HepG2 (cell line): Measurements from ENCODE around the gene MRPL28. TPM values are rescaled to one million over a fixed set of nuclear protein-coding genes. Genes with fewer than 3 reads are reported as not detected.

Source experiments
- ATAC-seq: fragments of 200-7000 bp; cut with Tn5 transposase; 3 replicates; pipeline ENCODE4 v1.9.1; 2020; ENCODE audit warnings: mild to moderate bottlenecking, moderate library complexity
- BruUV-seq: library from RNA; stranded (reverse); fragments of 400-500 nt; replicated peaks from 2 replicates; lab custom pipeline; 2021; lab: Mats Ljungman, UMichigan
- CTCF ChIA-PET: fragments of 300-600 bp; formaldehyde crosslinking; extraction: SDS; loops from one replicate; lab custom pipeline; 2021; ENCODE audit warnings: low total read pairs, inconsistent platforms, low intra/inter-chr PET ratio; lab: Yijun Ruan, JAX
- POLR2A ChIA-PET: fragments of 350-600 bp; sonication (Branson Sonifier 250); formaldehyde crosslinking; loops from one replicate; lab custom pipeline; 2020; ENCODE audit warnings: antibody characterized with exemption, inconsistent platforms; lab: Yijun Ruan, JAX
- DNase-seq: peaks from one replicate; pipeline ENCODE4 v3.0.0-alpha.2; 2015; ENCODE audit warnings: low spot score
- FAIRE-seq: peaks from 3 replicates; lab custom pipeline; 2011; peaks lifted over from hg19 to GRCh38; lab: Jason Lieb, UNC
- H2AFZ ChIP-seq: one replicate; pipeline ENCODE4 v1.6.1; 2011; ENCODE audit warnings: low read length, inconsistent platforms
- H3K27ac ChIP-seq: fragments of 300-600 bp; 3 replicates; pipeline ENCODE4 v1.8.0; 2011; ENCODE audit warnings: mixed run types, mild to moderate bottlenecking, mixed read lengths, low read length, inconsistent platforms; ENCODE audit not compliant: insufficient read depth; ENCODE audit errors: extremely low read length
- H3K27me3 ChIP-seq, 2 experiments: fragments of 200-600 bp in 1 of 2; 2 replicates in 1 of 2; 3 replicates in 1 of 2; pipeline versions ENCODE4 v1.6.0 to v1.8.0; 2011; ENCODE audit warnings: low read length in 2 of 2, mild to moderate bottlenecking in 2 of 2, moderate library complexity in 2 of 2, inconsistent platforms in 1 of 2; ENCODE audit not compliant: insufficient read depth in 2 of 2, control insufficient read depth in 1 of 2
- H3K36me3 ChIP-seq, 2 experiments: fragments of 200-600 bp in 1 of 2; replicated peaks in 1 of 2; 2 replicates in 1 of 2; 3 replicates in 1 of 2; pipeline versions ENCODE4 v1.5.1 to v1.8.0; 2011; ENCODE audit warnings: low read length in 2 of 2, inconsistent platforms in 1 of 2; ENCODE audit not compliant: insufficient read depth in 2 of 2, control insufficient read depth in 1 of 2
- H3K4me1 ChIP-seq: 2 replicates; pipeline ENCODE4 v1.5.1; 2012; ENCODE audit warnings: low read length, inconsistent platforms; ENCODE audit not compliant: insufficient read depth
- H3K4me2 ChIP-seq: 2 replicates; pipeline ENCODE4 v1.6.0; 2011; ENCODE audit warnings: low read depth, low read length, inconsistent platforms
- H3K4me3 ChIP-seq, 3 experiments: fragments of 200-600 bp in 1 of 3; sonication (generic), shearing (Covaris generic) in 1 of 3; replicated peaks in 1 of 3; 2 replicates each; pipeline ENCODE4 v1.5.1; 2011 to 2016; ENCODE audit warnings: low read length in 3 of 3, inconsistent platforms in 2 of 3, low read depth in 2 of 3, mild to moderate bottlenecking in 2 of 3, control low read depth in 1 of 3, mixed read lengths in 1 of 3; ENCODE audit not compliant: insufficient read depth in 1 of 3
- H3K79me2 ChIP-seq: one replicate; pipeline ENCODE4 v1.6.1; 2011; ENCODE audit warnings: low read length, inconsistent platforms; ENCODE audit not compliant: insufficient read depth
- H3K9ac ChIP-seq: 2 replicates; pipeline ENCODE4 v1.6.0; 2011; ENCODE audit warnings: mild to moderate bottlenecking, low read depth, low read length, inconsistent platforms; ENCODE audit not compliant: insufficient read depth
- H3K9me3 ChIP-seq: 2 replicates; pipeline ENCODE4 v1.5.1; 2012; ENCODE audit warnings: mild to moderate bottlenecking, low read length
- H4K20me1 ChIP-seq: 2 replicates; pipeline ENCODE4 v1.6.0; 2011; ENCODE audit warnings: inconsistent platforms, mild to moderate bottlenecking, low read length, moderate library complexity; ENCODE audit not compliant: insufficient read depth
- CSRNP2 ChIP-seq: sonication (generic); formaldehyde crosslinking; conservative IDR thresholded peaks from 2 replicates; pipeline ENCODE4 v1.8.0; 2022; ENCODE audit warnings: low read depth, missing genetic modification reagents
- E2F2 ChIP-seq: sonication (generic); formaldehyde crosslinking; IDR thresholded peaks from 2 replicates; pipeline ENCODE4 v1.4.0; 2020; ENCODE audit warnings: missing genetic modification reagents, borderline replicate concordance
- FIP1L1 ChIP-seq: fragments of 200-400 bp; formaldehyde crosslinking; IDR thresholded peaks from 2 replicates; pipeline ENCODE4 v1.6.1; 2018; ENCODE audit warnings: low read depth, mild to moderate bottlenecking, low read length, moderate library complexity, borderline replicate concordance; ENCODE audit not compliant: insufficient read depth
- IRF1 ChIP-seq: sonication (generic); formaldehyde crosslinking; IDR thresholded peaks from 2 replicates; pipeline ENCODE4 v1.4.0; 2020; ENCODE audit warnings: low read depth, mild to moderate bottlenecking, missing genetic modification reagents
- MAZ ChIP-seq, 2 experiments: sonication (generic) in 1 of 2; formaldehyde crosslinking in 1 of 2; IDR thresholded peaks; 2 replicates each; pipeline versions ENCODE4 v1.5.0 to v1.6.1; 2012 to 2020; ENCODE audit warnings: low read depth in 2 of 2, mild to moderate bottlenecking in 2 of 2, borderline replicate concordance in 1 of 2, improper control_type of control experiment in 1 of 2, low read length in 1 of 2, missing genetic modification reagents in 1 of 2, moderate library complexity in 1 of 2
- SMAD9 ChIP-seq: sonication (generic); formaldehyde crosslinking; IDR thresholded peaks from 2 replicates; pipeline ENCODE4 v1.5.1; 2020; ENCODE audit warnings: mild to moderate bottlenecking, missing genetic modification reagents
- SP140L ChIP-seq: sonication (generic); formaldehyde crosslinking; IDR thresholded peaks from 2 replicates; pipeline ENCODE4 v1.4.0; 2020; ENCODE audit warnings: missing genetic modification reagents, borderline replicate concordance
- TEAD2 ChIP-seq: sonication (generic); formaldehyde crosslinking; IDR thresholded peaks from 2 replicates; pipeline ENCODE4 v1.9.0; 2021; ENCODE audit warnings: missing genetic modification reagents
- TRAFD1 ChIP-seq: sonication (generic); formaldehyde crosslinking; IDR thresholded peaks from 2 replicates; pipeline ENCODE4 v1.5.1; 2020; ENCODE audit warnings: missing genetic modification reagents, mild to moderate bottlenecking, borderline replicate concordance
- WGBS: methylation state at CpG from one replicate; pipeline ENCODE4 v1.1.6; 2017; ENCODE audit warnings: low lambda C conversion rate; 5-methylcytosine and 5-hydroxymethylcytosine counted together
- in situ Hi-C: cut with HindIII; loops from 2 replicates; pipeline ENCODE4 v1.10.0; 2017; ENCODE audit warnings: low pct_unique_long_range_greater_than_20kb; ENCODE audit not compliant: extremely low pct_ligation_motif_present
- intact Hi-C: fragments of 100-400 bp; cut with micrococcal nuclease; formaldehyde crosslinking; loops from one replicate; pipeline ENCODE4 v1.10.0; 2022; ENCODE audit not compliant: unreplicated experiment
- polyA plus RNA-seq, 8 experiments: library from polyadenylated mRNA; depleted of rRNA in 3 of 8; stranded (reverse) in 7 of 8; unstranded in 1 of 8; fragments of >200 nt; fragmentation: Illumina TruSeq in 4 of 8; extraction: Trizol in 4 of 8; gene quantifications; 2 replicates each; pipeline versions ENCODE4 v1.2.1 to v1.2.3, GENCODE V29; 2011 to 2016; ENCODE audit warnings: low read depth in 4 of 8, missing spikeins in 1 of 8, mixed read lengths in 1 of 8; ENCODE audit not compliant: insufficient read depth in 1 of 8
- total RNA-seq, 5 experiments: library from RNA; depleted of rRNA; stranded (reverse); fragments of >200 nt; fragmentation: Illumina TruSeq; extraction: Trizol; gene quantifications; 2 replicates each; pipeline ENCODE4 v1.2.3, GENCODE V29; 2016; ENCODE audit warnings: low read depth in 1 of 5

Gene MRPL28
- total and polyA plus RNA-seq, 2 of the 13 experiments (the other 11 are each of a cell fraction or from before 2014, with no cell fraction given): 114 to 135 TPM

- peaks cover 1 to 13% of the 10 kb centered on the region in 2 experiments; a peak in 4 of 5 replicates for H3K27me3 ChIP-seq
- intact Hi-C loops: loop anchor here (5.0 kb wide), 2 partner anchors 136 to 246 kb away; partner anchors contain the start of gene LUC7L
- no peak for FAIRE-seq
- H3K9ac ChIP-seq: peak overlapping the region; percentile 55
- 8% methylated on average over 5 of the region's 20 CpGs for WGBS
- no peaks in the 10 kb centered on the region for H4K20me1 ChIP-seq
- peak; percentile 21 for ATAC-seq
- CTCF ChIA-PET: interaction anchor here (0.5 kb wide), 1 partner anchor 123 kb away, joined by 4 read pairs; no protein-coding TSS in a partner anchor
- POLR2A ChIA-PET: interaction anchor here (1.3 to 2.7 kb wide), 2 partner anchors 10 to 21 kb away, joined by 3 to 15 read pairs; partner anchors contain the start of gene AXIN1
- BruUV-seq: no TSS peak
- peaks cover 2 to 15% of the 10 kb centered on the region in 2 experiments; a peak in 4 of 5 replicates for H3K36me3 ChIP-seq
- no peak overlapping the region for H2AFZ ChIP-seq
- in situ Hi-C loops: loop anchor here (5.0 kb wide), 1 partner anchor 91 kb away; no protein-coding TSS in a partner anchor
- H3K4me3 ChIP-seq: peak overlapping the region; percentile 32 to 73 (median 42)
- H3K4me2 ChIP-seq: peak overlapping the region; percentile 90
- H3K9me3 ChIP-seq: no peaks in the 10 kb centered on the region
- peaks cover 79% of the 10 kb centered on the region for H3K4me1 ChIP-seq
- no peak for DNase-seq
- H3K27ac ChIP-seq: no peak overlapping the region
- no peaks in the 10 kb centered on the region for H3K79me2 ChIP-seq
- no peak for TF ChIP-seq TEAD2 (CRISPR knock-in tag)
- no peak for TF ChIP-seq FIP1L1
- no peak for TF ChIP-seq CSRNP2
- TF ChIP-seq SMAD9: no peak
- TF ChIP-seq TRAFD1 (CRISPR knock-in tag): 0 out of 2 replicates have a peak, but pooled peaks have one; percentile 7
- no peak for TF ChIP-seq E2F2
- no peak for TF ChIP-seq IRF1 (CRISPR knock-in tag)
- no peak for TF ChIP-seq SP140L (CRISPR knock-in tag)
- no peak for TF ChIP-seq MAZ (IDR thresholded peaks at IDR 0.05; ENCODE audit: borderline replicate concordance, low read depth, low read length)
- peak; percentile 41; the same call in 1 of the 2 replicates for TF ChIP-seq MAZ (CRISPR knock-in tag; IDR thresholded peaks at IDR 0.05; ENCODE audit: low read depth)
Measured at GRCh38 chr16:363110-363765, 7.1 kb downstream of the MRPL28 start.
